Retinal pigment epithelial cell (primary cell): ENCODE measurements around the gene LMF2.

Experiments
- DNase-seq: peaks from one replicate; pipeline ENCODE4 v3.0.0-alpha.2; 2010; ENCODE audit warnings: low read depth
- H3K4me3 ChIP-seq: 2 replicates; pipeline ENCODE4 v1.5.1; 2011; ENCODE audit warnings: mild to moderate bottlenecking, low read length, control low read depth, moderate library complexity
- CTCF ChIP-seq: conservative IDR thresholded peaks from 2 replicates; pipeline ENCODE4 v1.5.1; 2011; ENCODE audit warnings: low read depth, low read length, control low read depth, inconsistent platforms

LMF2 gene

GRCh38 chr22:50456466-50457234 lies 50.9 kb downstream of the LMF2 start:
- no peak for DNase-seq
- peak; percentile 26 for TF ChIP-seq CTCF
- no peak overlapping the region for H3K4me3 ChIP-seq

GRCh38 chr22:50456026-50456425 lies 51.5 kb downstream of the LMF2 start:
- TF ChIP-seq CTCF = no peak
- no peak for DNase-seq
- no peak overlapping the region for H3K4me3 ChIP-seq

GRCh38 chr22:50455201-50455600 lies 52.3 kb downstream of the LMF2 start:
- no peak for DNase-seq
- no peak overlapping the region for H3K4me3 ChIP-seq
- TF ChIP-seq CTCF = no peak

- H3K4me3 ChIP-seq = no peak overlapping the region
- no peak for DNase-seq
- TF ChIP-seq CTCF = no peak
Observed at GRCh38 chr22:50454556-50455075, 52.9 kb downstream of the LMF2 start.
